ENCODE results near the gene RALA. TPM values are rescaled to one million over a fixed set of nuclear protein-coding genes. Genes with fewer than 3 reads are reported as not detected.

Gene RALA
- total RNA-seq, 1 donor from 2014 or later = 42.6 TPM

GRCh38 chr7:39623732-39624441, 515 bp downstream of the RALA start:
- no peak for DNase-seq (ENCODE audit: extremely low spot score, unreplicated experiment)
- Mint-ChIP-seq H3K27ac (peak overlapping the region; percentile 93), H3K9me3 (no peaks in the 10 kb centered on the region), H3K4me1 (ENCODE audit: unreplicated experiment) (peaks cover 50% of the 10 kb centered on the region), H3K27me3 (no peaks in the 10 kb centered on the region), H3K36me3 (peaks cover 8% of the 10 kb centered on the region), H3K4me3 (peak overlapping the region; percentile 97)
- no peak for TF ChIP-seq CTCF (conservative IDR thresholded peaks at IDR 0.05)

DNA sequence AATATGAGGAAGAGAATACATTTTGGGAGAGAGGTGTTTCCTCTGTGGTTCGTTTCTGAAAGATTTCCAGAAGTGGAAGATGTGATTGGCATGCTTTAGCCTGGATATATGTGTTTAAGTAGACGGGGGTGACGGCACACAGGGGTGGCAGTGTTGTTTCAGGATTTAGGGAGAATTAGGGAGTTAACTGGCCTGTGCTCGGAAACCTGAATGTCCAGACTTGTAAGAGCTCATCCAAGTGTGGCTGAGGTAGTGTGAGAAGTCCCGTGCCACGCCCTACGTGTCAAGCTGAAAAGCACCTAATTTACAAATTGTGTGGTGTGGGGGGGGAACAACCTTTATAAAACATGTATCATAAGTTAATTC, 1.1 kb downstream of the RALA start:
- H3K4me3 Mint-ChIP-seq = peak overlapping the region; percentile 97
- peaks cover 11% of the 10 kb centered on the region for H3K36me3 Mint-ChIP-seq
- no peaks in the 10 kb centered on the region for H3K9me3 Mint-ChIP-seq
- peaks cover 50% of the 10 kb centered on the region for H3K4me1 Mint-ChIP-seq (ENCODE audit: unreplicated experiment)
- no peak for TF ChIP-seq CTCF (conservative IDR thresholded peaks at IDR 0.05)
- no peak for DNase-seq (ENCODE audit: extremely low spot score, unreplicated experiment)
- H3K27ac Mint-ChIP-seq = peak overlapping the region; percentile 90
- H3K27me3 Mint-ChIP-seq = no peaks in the 10 kb centered on the region

DNA sequence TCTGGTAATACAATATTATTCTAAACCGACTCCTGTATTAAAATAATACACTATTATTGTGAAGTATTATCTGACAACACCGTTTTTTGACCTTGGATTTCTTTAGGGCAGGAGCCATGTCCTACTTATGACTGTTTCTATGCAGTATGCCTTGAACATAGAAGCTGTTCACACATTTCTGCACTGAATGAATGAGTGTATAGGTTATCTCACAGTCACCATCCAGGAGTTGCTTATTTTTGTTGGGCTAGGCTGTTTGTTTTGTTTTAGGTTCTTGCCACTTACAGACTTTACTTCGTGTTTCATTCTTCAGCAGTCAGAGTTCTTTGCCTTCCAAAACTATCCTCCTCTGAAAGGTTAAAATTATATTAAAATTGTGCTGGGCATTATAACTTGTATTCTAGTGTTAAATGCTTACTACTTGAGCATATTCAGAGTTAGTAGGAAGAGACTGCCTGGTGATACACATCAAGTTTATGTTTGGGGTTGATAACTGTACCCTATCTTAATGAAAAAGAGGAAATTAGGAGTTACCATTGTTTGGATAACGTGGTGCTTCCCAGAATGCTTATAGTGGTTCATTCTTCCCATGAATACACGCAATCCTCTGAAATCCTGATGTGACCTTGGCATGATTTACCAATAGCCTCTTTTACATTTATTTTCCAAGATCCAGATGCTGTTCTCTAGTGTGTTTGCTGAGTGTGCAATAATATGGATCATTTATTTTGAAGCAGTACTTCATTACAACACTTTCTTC, 1.7 kb downstream of the RALA start:
- Mint-ChIP-seq H3K4me1 (ENCODE audit: unreplicated experiment) (peaks cover 50% of the 10 kb centered on the region), H3K27ac (peak overlapping the region; percentile 90), H3K36me3 (peaks cover 11% of the 10 kb centered on the region), H3K9me3 (no peaks in the 10 kb centered on the region), H3K27me3 (no peaks in the 10 kb centered on the region), H3K4me3 (peak overlapping the region; percentile 97)
- TF ChIP-seq CTCF (conservative IDR thresholded peaks at IDR 0.05) = no peak
- DNase-seq (ENCODE audit: extremely low spot score, unreplicated experiment) = no peak

GRCh38 chr7:39631736-39632308, 8.4 kb downstream of the RALA start:
- Mint-ChIP-seq H3K27ac (no peak overlapping the region), H3K36me3 (peaks cover 37% of the 10 kb centered on the region), H3K4me1 (ENCODE audit: unreplicated experiment) (peaks cover 25% of the 10 kb centered on the region), H3K9me3 (no peaks in the 10 kb centered on the region), H3K4me3 (no peak overlapping the region), H3K27me3 (no peaks in the 10 kb centered on the region)
- no peak for DNase-seq (ENCODE audit: extremely low spot score, unreplicated experiment)
- no peak for TF ChIP-seq CTCF (conservative IDR thresholded peaks at IDR 0.05)

DNA sequence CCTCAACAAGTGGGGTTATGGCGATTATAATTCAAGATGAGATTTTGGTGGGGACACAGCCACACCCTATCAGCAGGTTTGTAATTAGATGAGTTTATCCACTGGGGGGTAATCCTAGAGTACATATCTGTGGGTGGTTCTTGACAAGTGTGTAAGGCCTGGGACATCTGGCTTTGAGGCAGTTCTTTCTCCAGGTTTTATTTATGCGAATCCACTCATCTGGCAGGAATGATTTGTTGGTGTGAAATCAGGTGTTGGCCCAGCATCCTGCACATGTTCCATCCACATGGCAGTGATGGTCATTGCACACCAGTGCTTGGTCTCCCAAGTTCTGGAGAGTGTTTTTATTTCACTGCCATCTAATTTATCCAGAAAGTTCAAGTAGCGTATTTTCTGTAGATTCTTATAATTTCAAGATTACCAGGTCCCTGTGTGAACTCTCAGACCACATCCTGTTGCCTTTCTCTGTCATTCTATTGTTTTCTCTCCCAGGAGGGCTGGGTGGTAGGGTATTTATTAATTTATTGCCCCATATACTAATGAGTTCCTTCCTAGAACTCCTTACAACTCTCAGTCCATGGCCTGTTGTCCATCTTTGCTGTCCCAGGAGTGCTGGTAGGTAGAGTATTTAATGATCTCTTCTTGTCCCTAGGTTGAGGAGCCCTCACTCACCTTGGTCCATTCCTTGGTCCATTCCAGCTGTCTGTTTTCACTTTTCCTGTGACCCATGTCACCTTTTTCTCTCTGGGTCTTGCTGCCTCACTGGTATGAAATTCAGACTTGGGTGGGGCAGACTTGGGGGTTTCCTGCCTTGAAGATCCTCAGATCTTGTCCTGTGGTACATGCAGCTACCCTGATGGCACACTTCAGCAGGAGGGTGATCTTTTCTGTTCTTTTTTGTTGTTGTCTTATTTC, 10.4 kb downstream of the RALA start:
- peaks cover 49% of the 10 kb centered on the region for H3K36me3 Mint-ChIP-seq
- H3K4me3 Mint-ChIP-seq = no peak overlapping the region
- H3K27me3 Mint-ChIP-seq = no peaks in the 10 kb centered on the region
- no peaks in the 10 kb centered on the region for H3K9me3 Mint-ChIP-seq
- H3K4me1 Mint-ChIP-seq (ENCODE audit: unreplicated experiment) = peaks cover 11% of the 10 kb centered on the region
- no peak for DNase-seq (ENCODE audit: extremely low spot score, unreplicated experiment)
- no peak overlapping the region for H3K27ac Mint-ChIP-seq
- no peak for TF ChIP-seq CTCF (conservative IDR thresholded peaks at IDR 0.05)
